Epithelial cell of proximal tubule (primary cell): ENCODE results near the gene ADARB2. TPM values are rescaled to one million over a fixed set of nuclear protein-coding genes. Genes with fewer than 3 reads are reported as not detected.

Experiments
- DNase-seq: peaks from one replicate; pipeline ENCODE4 v3.0.0-alpha.2; 2011; ENCODE audit warnings: low read depth
- H3K4me3 ChIP-seq: 2 replicates; pipeline ENCODE4 v1.5.1; 2011; ENCODE audit warnings: low read depth, mild to moderate bottlenecking, low read length
- total RNA-seq: library from RNA; depleted of rRNA; stranded (reverse); fragments of >200 nt; gene quantifications from 2 replicates; pipeline ENCODE4 v1.2.3, GENCODE V29; 2015
- TF ChIP-seq, protein P1 (sequence below): conservative IDR thresholded peaks from 2 replicates; pipeline ENCODE4 v1.5.1; 2012; ENCODE audit warnings: low read depth, mild to moderate bottlenecking, low read length

ADARB2 gene
- total RNA-seq, 1 donor from 2014 or later, result 0.63 TPM

DNA sequence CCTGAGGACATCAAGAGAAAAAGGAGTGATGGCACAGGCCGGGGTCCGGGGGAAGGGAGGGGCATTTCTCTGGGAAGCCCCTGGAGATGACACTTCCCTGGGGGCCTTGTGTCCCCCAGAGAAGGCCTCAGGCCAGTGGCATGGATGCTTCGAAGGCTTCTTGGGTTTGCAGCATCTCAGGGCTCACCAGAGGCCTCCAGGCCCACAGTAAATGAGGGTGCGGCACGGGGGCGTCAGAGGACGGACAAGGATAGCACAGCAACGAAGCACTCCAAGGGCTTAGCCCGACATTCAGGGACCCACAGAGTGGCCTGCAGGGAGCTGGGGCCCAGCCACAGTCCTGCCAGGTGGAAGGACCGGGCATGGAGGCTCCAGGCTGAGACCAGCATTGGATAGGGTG is 71.6 kb downstream of the ADARB2 start:
- H3K4me3 ChIP-seq, result no peak overlapping the region
- no peak for DNase-seq
- TF ChIP-seq, protein P1, sequence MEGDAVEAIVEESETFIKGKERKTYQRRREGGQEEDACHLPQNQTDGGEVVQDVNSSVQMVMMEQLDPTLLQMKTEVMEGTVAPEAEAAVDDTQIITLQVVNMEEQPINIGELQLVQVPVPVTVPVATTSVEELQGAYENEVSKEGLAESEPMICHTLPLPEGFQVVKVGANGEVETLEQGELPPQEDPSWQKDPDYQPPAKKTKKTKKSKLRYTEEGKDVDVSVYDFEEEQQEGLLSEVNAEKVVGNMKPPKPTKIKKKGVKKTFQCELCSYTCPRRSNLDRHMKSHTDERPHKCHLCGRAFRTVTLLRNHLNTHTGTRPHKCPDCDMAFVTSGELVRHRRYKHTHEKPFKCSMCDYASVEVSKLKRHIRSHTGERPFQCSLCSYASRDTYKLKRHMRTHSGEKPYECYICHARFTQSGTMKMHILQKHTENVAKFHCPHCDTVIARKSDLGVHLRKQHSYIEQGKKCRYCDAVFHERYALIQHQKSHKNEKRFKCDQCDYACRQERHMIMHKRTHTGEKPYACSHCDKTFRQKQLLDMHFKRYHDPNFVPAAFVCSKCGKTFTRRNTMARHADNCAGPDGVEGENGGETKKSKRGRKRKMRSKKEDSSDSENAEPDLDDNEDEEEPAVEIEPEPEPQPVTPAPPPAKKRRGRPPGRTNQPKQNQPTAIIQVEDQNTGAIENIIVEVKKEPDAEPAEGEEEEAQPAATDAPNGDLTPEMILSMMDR, result no peak

- TF ChIP-seq, protein P1, result no peak
- no peak overlapping the region for H3K4me3 ChIP-seq
- DNase-seq, result no peak
Measured at GRCh38 chr10:1665021-1665661, 72.2 kb downstream of the ADARB2 start.

DNA sequence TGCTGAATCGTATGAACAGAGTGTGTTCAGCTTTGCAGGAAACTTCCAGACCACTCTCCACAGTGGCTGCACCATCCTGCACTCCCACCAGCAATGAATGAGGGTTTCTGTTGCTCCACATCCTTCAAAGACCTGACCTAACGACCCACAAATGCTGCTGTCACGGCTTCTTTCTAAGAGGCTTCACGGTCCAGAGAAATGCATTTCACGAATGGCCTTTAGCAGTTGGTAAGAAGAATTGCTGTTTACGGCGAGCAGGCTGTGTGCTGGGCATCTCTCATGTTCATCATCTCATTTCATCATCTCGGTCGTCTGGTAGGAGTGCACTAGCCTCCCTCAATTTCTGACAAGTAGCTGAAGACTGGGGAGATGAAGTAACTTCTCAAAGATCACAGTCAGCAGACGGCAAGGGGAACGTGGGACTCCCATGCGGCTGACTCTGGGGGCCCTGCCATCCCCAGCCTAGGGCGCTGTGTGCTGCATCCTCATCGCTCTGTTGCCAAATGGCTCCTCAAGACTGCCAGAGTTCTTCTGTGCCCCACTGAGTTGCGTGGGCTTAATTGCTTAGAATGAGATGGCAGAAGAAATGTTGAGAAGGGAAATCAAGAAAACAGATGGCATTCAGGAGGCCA is 72.9 kb downstream of the ADARB2 start:
- no peak for DNase-seq
- TF ChIP-seq, protein P1, result no peak

DNA sequence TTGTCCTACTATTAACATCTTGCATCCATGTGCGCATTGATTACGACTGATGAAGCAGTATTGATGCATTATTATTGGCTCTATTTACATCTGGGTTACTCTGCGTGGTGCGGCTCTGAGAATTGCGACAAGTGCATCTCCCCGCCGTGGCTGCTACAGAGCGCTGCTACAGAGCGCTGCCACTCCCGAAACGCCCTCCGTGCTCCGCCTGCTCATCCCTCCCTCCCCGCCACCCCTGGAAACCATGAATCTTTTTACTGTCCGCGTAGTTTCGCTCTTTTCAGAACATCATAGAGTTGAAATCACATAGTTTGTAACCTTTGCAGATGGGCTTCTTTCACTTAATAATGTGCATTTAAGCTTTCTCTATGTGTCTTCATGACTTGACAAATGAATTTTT is 74.1 kb downstream of the ADARB2 start:
- DNase-seq, result no peak
- no peak overlapping the region for H3K4me3 ChIP-seq
- TF ChIP-seq, protein P1, result no peak

More for the DNA sequence above, 72.9 kb downstream of the ADARB2 start:
- H3K4me3 ChIP-seq, result no peak overlapping the region

GRCh38 chr10:1662438-1663025 is 74.8 kb downstream of the ADARB2 start:
- no peak for DNase-seq
- TF ChIP-seq, protein P1, result no peak
- no peak overlapping the region for H3K4me3 ChIP-seq

GRCh38 chr10:1661859-1662437 is 75.4 kb downstream of the ADARB2 start:
- TF ChIP-seq, protein P1, result no peak
- H3K4me3 ChIP-seq, result no peak overlapping the region
- DNase-seq, result no peak

DNA sequence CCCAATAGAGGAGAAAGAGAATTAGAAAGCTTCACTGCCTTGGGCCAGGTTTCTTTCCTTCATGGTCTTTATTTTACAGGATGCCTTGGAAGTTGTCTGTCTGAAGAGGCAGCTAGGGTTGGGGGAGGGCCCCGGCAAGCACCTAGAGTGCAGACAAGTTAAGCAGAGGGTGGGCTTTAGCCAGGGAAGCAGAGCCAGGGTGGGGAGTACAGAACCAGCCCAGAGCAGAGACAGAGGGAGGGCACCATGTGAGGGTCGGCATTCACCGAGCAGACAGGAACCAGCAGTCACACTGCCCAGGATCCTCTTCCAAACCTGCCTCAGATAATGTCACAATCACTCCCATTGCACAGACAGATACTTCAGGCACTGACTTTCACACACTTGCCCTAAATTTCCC is 75.9 kb downstream of the ADARB2 start:
- no peak for DNase-seq
- TF ChIP-seq, protein P1, result no peak
- no peak overlapping the region for H3K4me3 ChIP-seq
